ENCODE measurements around the gene UQCC2.

Gene UQCC2

DNA sequence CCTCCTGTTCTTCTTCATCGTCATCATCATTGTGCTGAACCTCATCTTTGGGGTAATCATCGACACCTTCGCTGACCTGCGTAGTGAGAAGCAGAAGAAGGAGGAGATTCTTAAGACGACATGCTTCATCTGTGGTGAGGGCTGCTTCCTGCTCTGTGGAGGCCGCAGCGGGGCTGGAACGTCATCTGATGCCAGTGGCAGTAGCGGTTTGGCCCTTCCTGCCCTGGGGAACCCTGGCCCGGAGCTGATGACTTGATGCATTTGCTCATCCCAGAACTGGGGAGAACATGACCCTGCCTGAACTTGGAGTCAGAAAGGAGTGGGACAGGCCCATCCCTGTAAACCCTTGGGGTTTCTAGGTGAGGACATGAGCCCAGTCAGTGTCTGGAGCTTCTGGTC lies 18.7 kb downstream of the UQCC2 start:
- peaks cover 13% of the 10 kb centered on the region; the same call in 1 of the 2 replicates for H3F3A ChIP-seq (ENCODE audit: control insufficient read depth, insufficient read depth)
- peaks cover 98% of the 10 kb centered on the region for H3K36me3 ChIP-seq (ENCODE audit: control insufficient read depth, low read length)
- H3K27me3 ChIP-seq (ENCODE audit: control insufficient read depth, low read length) = no peaks in the 10 kb centered on the region
- H3K4me1 ChIP-seq (ENCODE audit: control insufficient read depth, low read length) = peaks cover 62% of the 10 kb centered on the region
- no peak overlapping the region for H3K4me3 ChIP-seq (ENCODE audit: low read length)
- peaks cover 3% of the 10 kb centered on the region; the same call in 1 of the 2 replicates for H3K79me2 ChIP-seq (ENCODE audit: control insufficient read depth, low read length)
- H4K20me1 ChIP-seq (ENCODE audit: control insufficient read depth, insufficient read depth, low read depth, low read length) = 0 out of 2 replicates have a peak, but pooled peaks cover 5% of the 10 kb centered on the region
- TF ChIP-seq, protein P1, sequence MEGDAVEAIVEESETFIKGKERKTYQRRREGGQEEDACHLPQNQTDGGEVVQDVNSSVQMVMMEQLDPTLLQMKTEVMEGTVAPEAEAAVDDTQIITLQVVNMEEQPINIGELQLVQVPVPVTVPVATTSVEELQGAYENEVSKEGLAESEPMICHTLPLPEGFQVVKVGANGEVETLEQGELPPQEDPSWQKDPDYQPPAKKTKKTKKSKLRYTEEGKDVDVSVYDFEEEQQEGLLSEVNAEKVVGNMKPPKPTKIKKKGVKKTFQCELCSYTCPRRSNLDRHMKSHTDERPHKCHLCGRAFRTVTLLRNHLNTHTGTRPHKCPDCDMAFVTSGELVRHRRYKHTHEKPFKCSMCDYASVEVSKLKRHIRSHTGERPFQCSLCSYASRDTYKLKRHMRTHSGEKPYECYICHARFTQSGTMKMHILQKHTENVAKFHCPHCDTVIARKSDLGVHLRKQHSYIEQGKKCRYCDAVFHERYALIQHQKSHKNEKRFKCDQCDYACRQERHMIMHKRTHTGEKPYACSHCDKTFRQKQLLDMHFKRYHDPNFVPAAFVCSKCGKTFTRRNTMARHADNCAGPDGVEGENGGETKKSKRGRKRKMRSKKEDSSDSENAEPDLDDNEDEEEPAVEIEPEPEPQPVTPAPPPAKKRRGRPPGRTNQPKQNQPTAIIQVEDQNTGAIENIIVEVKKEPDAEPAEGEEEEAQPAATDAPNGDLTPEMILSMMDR (IDR thresholded peaks at IDR 0.05; ENCODE audit: low read depth, low read length, poor library complexity, severe bottlenecking) = no peak
- TF ChIP-seq EZH2phosphoT487 (IDR thresholded peaks at IDR 0.05; ENCODE audit: borderline replicate concordance, low read length) = no peak
- no peaks in the 10 kb centered on the region for H3K9me3 ChIP-seq (ENCODE audit: control insufficient read depth, insufficient read depth, low read length)
- H3K9me2 ChIP-seq (replicated peaks; ENCODE audit: control insufficient read depth, low read length) = no peaks in the 10 kb centered on the region
- peak overlapping the region; percentile 15; the same call in 1 of the 2 replicates for H3K4me2 ChIP-seq (ENCODE audit: low read length)
- H3K27ac ChIP-seq (ENCODE audit: low read depth, low read length) = peak overlapping the region; percentile 5; the same call in 1 of the 2 replicates

DNA sequence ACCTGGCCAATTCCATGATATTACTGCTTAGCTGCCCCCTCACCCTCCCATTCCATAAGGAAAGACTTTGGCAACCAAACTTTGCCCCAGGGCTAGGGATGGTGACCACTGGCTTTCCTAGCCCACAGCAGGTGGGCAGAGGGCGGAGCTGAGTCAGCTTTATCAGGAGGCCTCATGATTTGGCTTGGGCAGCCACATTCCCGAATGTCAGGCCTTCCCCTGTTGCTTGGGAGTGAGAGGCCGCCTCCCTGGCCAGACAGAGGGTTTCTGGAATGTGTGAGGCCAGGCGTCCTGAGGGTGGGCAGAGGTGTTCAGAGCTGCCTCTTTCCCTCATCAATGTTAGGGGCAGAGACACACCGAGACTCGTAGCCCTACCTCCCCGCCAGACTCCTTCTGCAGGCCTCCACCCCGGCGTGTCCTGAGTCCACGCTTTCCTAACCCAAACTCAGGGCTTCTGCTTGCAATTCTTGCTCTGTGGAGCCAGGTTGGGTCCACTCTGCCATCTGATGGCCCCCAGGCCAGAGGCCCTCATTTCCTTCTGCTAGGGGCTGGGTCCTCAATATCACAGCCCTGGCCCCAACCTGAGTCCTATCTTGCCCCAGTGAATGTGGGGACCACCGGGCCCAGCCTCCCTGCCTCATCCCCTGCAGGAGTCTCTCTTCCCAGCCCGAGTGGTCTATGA lies 19.3 kb downstream of the UQCC2 start:
- Histone ChIP-seq H3K4me1 (ENCODE audit: control insufficient read depth, low read length) (peaks cover 59% of the 10 kb centered on the region), H3K79me2 (ENCODE audit: control insufficient read depth, low read length) (peaks cover 3% of the 10 kb centered on the region; the same call in 1 of the 2 replicates), H3K4me3 (ENCODE audit: low read length) (no peak overlapping the region), H3K36me3 (ENCODE audit: control insufficient read depth, low read length) (peaks cover 98% of the 10 kb centered on the region), H3K27ac (ENCODE audit: low read depth, low read length) (no peak overlapping the region), H3K9me2 (replicated peaks; ENCODE audit: control insufficient read depth, low read length) (no peaks in the 10 kb centered on the region), H3K9me3 (ENCODE audit: control insufficient read depth, insufficient read depth, low read length) (no peaks in the 10 kb centered on the region), H4K20me1 (ENCODE audit: control insufficient read depth, insufficient read depth, low read depth, low read length) (0 out of 2 replicates have a peak, but pooled peaks cover 5% of the 10 kb centered on the region), H3K27me3 (ENCODE audit: control insufficient read depth, low read length) (no peaks in the 10 kb centered on the region), H3F3A (ENCODE audit: control insufficient read depth, insufficient read depth) (peaks cover 7% of the 10 kb centered on the region; the same call in 1 of the 2 replicates), H3K4me2 (ENCODE audit: low read length) (peak overlapping the region; percentile 15; the same call in 1 of the 2 replicates)
- TF ChIP-seq EZH2phosphoT487 (IDR thresholded peaks at IDR 0.05; ENCODE audit: borderline replicate concordance, low read length) = no peak

DNA sequence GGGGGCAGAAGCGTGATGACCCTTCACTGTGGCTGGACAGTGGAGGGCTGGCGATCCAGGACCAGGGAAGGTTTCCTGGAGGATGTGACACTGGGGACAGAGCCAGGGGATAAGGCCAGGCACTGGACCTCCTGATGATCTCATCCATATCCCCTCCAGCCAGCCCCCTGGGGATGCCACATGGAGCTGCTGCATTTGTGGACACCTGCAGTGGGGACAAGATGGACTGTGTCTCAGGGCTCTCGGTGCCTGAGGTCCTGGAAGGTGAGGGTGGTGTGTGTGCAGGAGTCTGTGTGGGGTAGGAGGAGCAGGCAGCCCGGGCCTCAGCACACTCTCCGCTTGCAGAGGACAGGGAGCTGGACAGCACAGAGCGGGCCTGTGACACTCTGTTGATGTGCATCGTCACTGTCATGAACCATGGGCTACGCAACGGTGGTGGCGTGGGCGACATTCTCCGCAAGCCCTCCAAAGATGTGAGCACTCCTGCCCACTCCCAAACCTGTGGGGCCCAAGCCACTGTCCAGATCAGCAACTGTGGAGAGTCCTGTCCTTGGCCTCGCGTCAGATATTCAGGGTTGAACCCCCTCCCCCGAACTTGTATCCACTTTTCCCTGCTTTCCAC lies 19.9 kb downstream of the UQCC2 start:
- Histone ChIP-seq H3K36me3 (ENCODE audit: control insufficient read depth, low read length) (peaks cover 98% of the 10 kb centered on the region), H3K9me3 (ENCODE audit: control insufficient read depth, insufficient read depth, low read length) (no peaks in the 10 kb centered on the region), H3F3A (ENCODE audit: control insufficient read depth, insufficient read depth) (peaks cover 3% of the 10 kb centered on the region; the same call in 1 of the 2 replicates), H4K20me1 (ENCODE audit: control insufficient read depth, insufficient read depth, low read depth, low read length) (0 out of 2 replicates have a peak, but pooled peaks cover 5% of the 10 kb centered on the region), H3K79me2 (ENCODE audit: control insufficient read depth, low read length) (no peaks in the 10 kb centered on the region; the same call in 1 of the 2 replicates), H3K27me3 (ENCODE audit: control insufficient read depth, low read length) (no peaks in the 10 kb centered on the region), H3K4me2 (ENCODE audit: low read length) (no peak overlapping the region), H3K27ac (ENCODE audit: low read depth, low read length) (no peak overlapping the region), H3K4me3 (ENCODE audit: low read length) (no peak overlapping the region), H3K4me1 (ENCODE audit: control insufficient read depth, low read length) (peaks cover 52% of the 10 kb centered on the region), H3K9me2 (replicated peaks; ENCODE audit: control insufficient read depth, low read length) (no peaks in the 10 kb centered on the region)
- TF ChIP-seq EZH2phosphoT487 (IDR thresholded peaks at IDR 0.05; ENCODE audit: borderline replicate concordance, low read length) = no peak
- TF ChIP-seq, protein P1 (IDR thresholded peaks at IDR 0.05; ENCODE audit: low read depth, low read length, poor library complexity, severe bottlenecking) = no peak

DNA sequence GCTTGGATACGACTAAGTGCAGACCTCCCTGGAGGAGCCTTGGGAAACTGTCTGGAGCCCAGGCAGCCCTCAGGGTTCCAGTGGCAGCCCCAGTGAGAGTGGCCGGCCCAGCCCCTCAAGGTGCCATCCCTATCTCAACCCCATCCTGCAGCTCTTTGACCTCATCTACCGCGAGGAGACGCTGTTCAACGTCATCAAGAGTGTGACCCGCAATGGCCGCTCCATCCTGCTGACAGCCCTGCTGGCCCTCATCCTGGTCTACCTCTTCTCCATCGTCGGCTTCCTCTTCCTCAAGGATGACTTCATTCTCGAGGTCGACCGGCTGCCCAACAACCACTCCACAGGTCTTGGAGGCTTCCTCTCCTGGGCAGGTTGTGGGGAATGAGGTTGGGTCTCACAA lies 20.7 kb downstream of the UQCC2 start:
- no peaks in the 10 kb centered on the region for H4K20me1 ChIP-seq (ENCODE audit: control insufficient read depth, insufficient read depth, low read depth, low read length)
- H3K4me1 ChIP-seq (ENCODE audit: control insufficient read depth, low read length) = peaks cover 44% of the 10 kb centered on the region
- H3K4me3 ChIP-seq (ENCODE audit: low read length) = no peak overlapping the region
- no peaks in the 10 kb centered on the region for H3K9me3 ChIP-seq (ENCODE audit: control insufficient read depth, insufficient read depth, low read length)
- peaks cover 2% of the 10 kb centered on the region; the same call in 1 of the 2 replicates for H3F3A ChIP-seq (ENCODE audit: control insufficient read depth, insufficient read depth)
- H3K9me2 ChIP-seq (replicated peaks; ENCODE audit: control insufficient read depth, low read length) = no peaks in the 10 kb centered on the region
- no peaks in the 10 kb centered on the region for H3K27me3 ChIP-seq (ENCODE audit: control insufficient read depth, low read length)
- peaks cover 98% of the 10 kb centered on the region for H3K36me3 ChIP-seq (ENCODE audit: control insufficient read depth, low read length)
- no peaks in the 10 kb centered on the region for H3K79me2 ChIP-seq (ENCODE audit: control insufficient read depth, low read length)
- no peak overlapping the region for H3K27ac ChIP-seq (ENCODE audit: low read depth, low read length)
- no peak for TF ChIP-seq EZH2phosphoT487 (IDR thresholded peaks at IDR 0.05; ENCODE audit: borderline replicate concordance, low read length)
- TF ChIP-seq, protein P1 (IDR thresholded peaks at IDR 0.05; ENCODE audit: low read depth, low read length, poor library complexity, severe bottlenecking) = no peak
- H3K4me2 ChIP-seq (ENCODE audit: low read length) = no peak overlapping the region
